ENCODE data around the gene ACOXL.

- TF ChIP-seq POLR2A (IDR thresholded peaks at IDR 0.05; ENCODE audit: low read length) (no peak), GATA1 (IDR thresholded peaks at IDR 0.05; ENCODE audit: low read depth, low read length) (no peak)
These were observed 1.3 kb upstream of the ACOXL start for GRCh38 chr2:110731064-110731463.

Data from erythroblast (primary cell).